ENCODE measurements around the gene CTDP1.
"Not testable (repeated sequence)": the region's sequence is repeated elsewhere in the genome, so short reads cannot be mapped to it uniquely, and the experiment has no call there.

CTDP1 gene

DNA sequence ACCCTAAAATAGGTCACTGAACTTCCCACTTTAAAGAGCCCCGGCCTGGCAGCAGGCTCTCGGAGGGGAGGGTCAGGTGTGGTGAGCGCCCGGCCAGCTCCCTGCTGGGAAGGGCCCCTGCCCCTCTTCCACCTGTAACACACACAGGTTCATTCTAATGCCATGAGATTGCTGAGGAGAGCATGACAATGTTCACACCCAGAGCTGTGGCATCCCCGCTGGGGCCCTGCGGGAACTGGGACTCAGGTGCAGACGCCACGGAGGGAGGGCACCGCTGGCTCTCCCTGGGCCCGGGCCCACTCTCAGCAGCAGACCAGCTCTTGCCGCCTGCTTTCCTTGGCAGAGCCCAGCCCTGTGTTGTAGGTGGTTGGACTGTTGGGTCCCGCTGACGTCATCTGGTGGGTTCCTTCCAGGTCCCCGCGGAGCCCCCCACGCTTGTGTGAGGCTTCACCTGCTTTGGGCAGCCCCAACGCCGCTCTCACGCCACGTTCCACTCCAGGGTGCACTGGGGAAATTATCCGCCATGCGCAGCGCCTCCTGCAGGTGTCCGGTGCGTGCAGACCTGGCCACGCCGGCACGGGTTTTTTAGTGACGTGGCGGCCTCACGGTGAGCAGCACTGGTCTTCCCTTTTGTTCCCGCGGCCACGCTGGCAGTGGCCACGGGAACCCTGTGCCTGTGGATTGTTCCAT, 67.7 kb downstream of the CTDP1 start:
- no peak for DNase-seq

DNA sequence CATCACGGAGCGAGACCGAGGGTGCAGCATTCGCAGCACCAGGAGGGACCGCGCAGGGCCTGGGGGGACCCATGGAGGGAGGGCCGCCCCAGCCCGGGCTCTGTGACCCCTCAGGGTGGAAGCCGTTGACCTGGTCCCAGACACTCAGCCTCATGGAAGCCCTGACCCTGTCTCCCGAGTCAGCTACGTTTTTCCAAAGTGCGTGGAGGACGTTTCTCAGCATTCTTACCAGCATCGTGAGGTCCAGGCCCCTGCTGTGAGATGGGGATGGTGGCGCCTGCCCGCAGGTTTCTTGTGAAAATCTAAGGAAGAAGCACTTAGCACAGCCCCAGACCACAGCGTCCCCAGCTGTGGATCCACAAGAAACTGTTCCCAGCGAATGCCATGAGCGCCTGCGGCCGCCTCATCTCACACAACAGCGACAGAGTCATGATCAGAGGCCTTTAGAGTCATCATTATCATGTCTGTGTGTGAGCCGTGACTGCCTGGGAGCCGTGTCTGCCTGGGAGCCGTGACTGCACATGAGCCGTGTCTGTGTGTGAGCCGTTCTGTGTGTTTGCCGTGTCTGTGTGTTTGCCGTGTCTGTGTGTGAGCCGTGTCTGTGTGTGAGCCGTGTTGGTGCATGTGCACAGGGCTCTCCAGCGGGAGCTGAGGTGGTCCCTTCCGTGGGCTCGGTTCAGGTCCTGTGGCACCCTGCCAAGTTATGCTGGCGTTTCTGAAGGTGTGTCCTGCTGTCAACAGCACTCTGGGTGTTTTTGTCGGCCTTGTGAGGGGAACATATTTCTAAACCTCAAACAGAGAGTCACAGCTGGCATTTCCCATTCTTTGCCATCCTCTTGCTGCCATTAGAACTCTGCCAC, 68.9 kb downstream of the CTDP1 start:
- DNase-seq, result no peak

DNA sequence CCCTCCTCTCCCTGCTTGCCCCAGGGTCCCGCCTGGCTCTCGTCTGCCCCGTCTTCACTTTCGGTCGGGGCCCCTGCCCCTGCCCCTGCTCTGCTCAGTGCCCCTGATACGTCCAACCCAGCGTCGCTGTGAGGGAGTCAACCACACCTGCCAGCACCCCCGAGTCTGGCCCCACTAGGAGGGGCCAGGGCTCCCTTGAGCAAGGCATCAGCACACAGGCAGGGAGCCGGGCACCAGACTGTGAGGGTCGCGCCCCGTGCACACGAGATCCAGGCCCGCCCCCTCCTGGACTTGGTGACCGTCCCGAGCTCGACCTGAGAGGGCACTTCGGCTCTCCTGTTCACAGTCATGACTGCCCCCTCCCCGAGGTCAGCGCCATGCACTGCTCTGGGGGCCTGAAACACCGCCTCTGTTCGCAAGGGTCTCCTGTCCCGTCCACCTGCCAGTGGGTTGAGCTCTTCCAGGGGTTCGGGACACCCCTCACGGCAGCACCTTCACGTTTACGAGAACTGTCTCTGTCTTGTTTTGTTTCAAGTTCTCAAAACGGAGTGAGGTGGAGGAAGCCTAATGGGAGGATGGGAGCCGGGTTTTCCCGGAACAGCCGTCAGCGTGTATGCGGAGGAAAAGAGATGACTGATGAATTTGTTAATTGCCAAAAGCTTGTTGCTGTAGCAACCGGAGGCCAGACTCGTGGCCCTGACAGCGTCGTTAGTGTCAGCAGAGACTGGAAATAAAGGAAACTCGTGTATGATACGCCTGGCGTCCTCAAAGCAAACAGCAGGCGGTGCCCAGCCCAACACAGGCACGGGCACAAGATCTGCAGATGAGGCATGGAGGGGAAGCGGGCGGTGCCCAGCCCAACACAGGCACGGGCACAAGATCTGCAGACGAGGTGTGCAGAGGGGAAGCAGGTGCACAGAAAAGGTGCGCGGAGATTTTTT, 69.9 kb downstream of the CTDP1 start:
- no peak for DNase-seq

DNA sequence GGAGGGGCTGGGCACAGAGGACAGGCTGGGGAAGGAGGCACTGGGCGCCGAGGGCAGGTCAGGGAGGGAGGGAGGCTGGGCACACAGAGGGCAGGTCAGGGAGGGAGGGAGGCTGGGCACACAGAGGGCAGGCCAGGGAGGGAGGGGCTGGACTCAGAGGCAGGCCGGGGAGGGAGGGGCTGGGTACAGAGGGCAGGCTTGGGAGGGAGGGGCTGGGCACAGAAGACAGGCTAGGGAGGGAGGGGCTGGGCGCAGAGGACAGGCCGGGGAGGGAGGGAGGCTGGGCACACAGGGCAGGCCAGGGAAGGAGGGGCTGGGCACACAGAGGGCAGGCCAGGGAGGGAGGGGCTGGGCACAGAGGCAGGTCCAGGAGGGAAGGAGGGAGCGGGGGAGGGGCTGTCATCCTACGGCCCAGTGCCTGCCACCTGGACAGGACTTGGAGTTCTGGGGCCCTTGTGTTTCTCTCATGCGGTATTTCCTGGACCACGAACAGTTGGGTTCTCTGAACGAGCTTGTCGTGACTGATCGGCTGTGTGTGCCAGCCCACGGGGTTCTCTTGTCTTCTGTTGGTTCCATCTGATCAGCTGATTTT, 71.5 kb downstream of the CTDP1 start:
- no peak for DNase-seq

DNA sequence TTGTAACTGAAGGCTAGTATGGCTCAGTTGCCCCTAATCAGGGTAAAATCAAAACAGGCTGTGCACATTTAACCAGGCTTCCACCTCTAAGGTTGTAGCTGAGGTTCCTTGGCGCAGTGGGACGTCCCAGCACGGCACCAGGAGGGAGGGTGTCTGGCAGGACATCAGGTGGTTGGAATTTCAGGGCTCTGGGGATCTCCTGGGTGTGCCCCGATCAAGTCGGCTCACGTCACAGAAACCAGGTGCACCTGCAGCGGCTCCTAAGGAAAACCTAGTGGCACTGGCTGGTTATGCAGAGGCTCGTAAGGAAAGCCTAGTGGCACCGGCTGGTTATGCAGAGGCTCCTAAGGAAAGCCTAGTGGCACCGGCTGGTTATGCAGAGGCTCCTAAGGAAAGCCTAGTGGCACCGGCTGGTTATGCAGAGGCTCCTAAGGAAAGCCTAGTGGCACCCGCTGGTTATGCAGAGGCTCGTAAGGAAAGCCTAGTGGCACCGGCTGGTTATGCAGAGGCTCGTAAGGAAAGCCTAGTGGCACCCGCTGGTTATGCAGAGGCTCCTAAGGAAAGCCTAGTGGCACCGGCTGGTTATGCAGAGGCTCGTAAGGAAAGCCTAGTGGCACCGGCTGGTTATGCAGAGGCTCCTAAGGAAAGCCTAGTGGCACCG, 72.4 kb downstream of the CTDP1 start:
- DNase-seq, result not testable (repeated sequence)

DNA sequence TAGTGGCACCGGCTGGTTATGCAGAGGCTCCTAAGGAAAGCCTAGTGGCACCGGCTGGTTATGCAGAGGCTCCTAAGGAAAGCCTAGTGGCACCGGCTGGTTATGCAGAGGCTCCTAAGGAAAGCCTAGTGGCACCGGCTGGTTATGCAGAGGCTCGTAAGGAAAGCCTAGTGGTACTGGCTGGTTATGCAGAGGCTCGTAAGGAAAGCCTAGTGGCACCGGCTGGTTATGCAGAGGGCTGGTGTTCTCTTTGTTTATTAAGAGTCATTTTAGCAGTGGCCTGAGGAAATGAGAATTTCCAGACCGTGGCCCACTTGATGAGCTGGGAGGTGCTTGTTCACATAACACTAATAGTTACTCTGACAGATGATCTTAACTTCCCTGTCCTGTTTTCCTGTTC, 73.3 kb downstream of the CTDP1 start:
- DNase-seq, result not testable (repeated sequence)

DNA sequence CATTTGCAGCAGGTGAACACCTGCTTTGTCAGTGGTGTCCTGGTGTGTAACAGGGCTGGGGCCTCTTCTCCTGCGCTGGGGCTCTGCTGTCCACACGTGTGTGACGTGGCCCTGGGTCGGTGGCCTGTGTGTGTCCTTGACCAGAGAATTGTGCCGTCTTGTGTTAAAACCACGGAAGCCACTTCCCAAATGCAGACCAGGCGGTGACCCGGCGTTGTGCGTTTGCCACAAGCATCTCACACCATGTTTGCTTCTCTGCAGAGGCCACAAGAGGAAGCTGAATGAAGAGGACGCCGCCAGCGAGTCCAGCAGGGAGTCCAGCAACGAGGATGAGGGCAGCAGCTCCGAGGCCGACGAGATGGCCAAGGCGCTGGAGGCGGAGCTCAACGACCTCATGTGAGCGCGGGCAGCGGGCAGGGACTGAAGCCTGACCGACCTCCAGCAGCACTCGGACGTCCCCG, 73.8 kb downstream of the CTDP1 start:
- no peak for DNase-seq

DNA sequence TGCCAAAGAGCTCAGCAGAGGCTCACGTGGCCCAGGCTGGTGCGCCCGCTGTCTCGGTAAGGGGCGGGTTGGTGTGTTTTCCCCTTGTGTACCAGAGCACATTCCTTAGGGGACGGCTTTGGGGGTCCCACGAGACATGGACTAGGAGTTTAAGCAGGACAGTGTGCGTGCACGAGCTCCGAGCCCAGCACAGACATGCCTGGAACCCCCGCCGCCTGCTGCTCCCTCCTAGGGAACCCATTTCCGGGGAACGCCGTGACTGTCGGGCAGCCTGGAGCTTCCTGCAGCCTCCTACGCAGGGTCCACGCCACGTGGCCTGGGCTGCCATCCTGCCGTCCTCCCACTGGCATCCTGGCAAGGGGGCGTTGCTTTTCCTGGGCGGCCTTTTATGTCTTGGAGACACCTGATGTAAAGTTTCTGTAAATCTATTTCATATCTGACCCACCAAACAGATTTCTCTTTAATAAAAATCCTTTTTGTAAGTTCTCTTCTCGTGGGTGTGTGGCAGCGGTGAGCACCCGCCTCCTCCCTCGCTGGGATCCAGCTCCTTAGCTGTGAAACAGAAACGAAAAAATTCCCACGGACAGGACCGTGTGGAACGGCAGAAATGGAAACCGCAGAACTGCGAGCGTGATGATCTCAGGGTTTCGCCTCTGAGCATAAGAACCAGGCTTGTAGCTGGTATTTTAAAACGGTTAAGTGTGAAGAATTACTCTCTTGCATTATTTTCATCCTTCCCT, 74.6 kb downstream of the CTDP1 start:
- DNase-seq, result no peak

DNA sequence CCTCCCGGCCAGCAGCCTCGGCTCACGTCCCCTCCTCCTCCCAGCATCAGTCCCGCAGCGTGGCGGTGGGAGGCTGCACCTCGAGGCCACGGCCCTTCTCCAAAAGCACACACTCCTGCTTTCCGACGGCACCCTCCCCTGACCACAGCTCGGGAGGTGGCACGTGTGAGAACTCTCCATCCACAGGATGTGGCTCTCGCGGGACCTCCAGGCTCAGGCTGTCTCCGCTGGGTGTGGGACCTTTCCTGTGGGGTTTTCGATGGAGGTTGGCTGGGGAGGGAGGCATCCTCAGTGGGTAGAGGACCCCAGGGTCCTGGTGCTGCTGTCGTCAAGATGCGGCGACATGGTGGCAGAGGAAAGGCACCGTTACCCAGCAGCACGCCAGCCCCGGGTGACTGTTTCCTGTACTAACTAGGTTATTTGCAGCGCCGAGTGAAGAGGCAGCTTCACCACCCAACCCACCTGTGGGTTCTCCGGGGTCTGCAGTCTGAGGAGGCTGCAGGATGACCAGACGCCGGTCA, 75.3 kb downstream of the CTDP1 start:
- no peak for DNase-seq

DNA sequence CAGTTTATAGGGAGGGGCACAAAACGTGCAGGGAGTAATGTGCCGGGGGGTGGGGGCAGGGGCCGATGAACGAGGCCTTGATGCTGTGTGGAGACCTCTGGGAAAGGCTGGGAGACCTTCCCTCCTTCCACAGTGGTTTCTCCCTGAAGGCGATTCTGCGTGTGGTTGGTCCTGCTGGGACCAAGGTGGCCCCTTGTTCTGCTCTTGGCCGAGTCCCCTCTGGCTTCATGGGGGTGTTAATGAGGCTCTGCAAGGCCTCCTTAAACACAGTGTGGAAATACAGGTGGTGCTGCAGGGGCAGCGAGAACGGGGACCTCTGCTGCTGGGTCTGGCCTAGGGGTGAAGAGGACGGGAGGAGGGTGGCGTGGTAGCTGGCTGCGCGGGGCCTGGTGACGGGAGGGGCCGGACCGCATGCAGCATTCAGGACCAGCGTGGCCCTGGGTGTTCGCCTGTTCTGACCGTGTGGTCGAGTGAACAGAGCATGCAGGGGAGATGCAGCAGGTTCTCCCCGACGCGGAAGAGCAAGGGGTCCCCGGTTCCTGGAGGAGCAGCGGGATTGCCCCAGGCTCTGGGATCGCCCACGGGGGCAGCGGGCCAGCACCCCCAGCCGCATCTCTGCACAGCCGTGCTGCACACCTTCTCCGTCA, 76.0 kb downstream of the CTDP1 start:
- DNase-seq, result no peak

DNA sequence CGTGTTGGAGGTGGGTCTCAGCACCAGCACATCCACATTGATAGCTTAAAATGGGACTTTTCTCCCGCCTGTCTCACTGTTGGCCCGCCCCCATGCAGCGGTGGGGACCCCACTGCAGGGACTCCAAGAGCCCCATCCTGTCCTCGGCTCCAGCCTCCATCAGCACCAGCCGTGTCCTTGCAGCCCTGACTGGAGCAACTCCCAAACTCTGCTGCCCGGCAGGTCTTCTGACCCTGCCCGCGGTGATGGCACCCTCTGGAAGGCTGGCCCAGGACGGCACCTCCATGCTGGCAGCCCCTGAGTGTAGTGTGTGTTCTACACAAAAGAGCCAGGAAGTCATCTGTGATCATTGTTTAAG, 76.5 kb downstream of the CTDP1 start:
- DNase-seq, result no peak

DNA sequence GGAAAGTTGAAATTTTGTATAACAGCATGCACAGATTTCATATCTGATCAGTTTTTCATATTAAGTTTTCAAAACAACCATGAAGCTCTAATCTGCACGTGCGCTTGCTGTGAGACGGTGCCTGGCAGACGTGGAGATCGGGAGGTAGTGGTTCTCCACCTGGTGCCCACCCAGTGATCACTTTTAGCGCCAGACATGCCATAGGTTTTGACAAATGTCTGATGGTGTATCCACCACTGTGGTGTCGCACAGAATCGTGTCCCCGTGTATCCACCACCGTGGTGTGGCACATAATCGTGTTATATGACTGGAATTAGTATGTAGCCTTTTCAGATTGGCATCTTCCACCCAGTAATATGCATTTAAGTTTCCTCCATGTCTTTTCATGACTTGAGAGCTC, 77.2 kb downstream of the CTDP1 start:
- DNase-seq, result no peak

DNA sequence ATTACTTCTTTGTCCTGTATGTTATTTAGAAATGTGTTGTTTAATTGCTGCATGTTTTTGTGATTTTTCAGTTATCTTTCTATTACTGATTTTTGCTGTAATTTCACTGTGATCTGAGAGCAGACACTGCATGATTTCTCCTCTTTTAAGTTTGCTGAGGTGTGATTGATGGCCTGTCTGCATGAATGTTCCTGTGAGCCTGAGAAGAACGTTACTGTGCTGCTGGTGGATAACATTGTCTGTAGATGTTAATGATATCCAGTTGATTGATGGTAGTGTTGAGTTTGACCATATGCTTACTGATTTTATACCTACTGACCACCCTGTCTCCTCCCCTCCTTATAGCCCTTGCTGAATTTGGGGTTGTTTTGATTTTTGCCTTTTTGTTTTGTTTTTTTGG, 80.7 kb downstream of the CTDP1 start:
- no peak for DNase-seq

DNA sequence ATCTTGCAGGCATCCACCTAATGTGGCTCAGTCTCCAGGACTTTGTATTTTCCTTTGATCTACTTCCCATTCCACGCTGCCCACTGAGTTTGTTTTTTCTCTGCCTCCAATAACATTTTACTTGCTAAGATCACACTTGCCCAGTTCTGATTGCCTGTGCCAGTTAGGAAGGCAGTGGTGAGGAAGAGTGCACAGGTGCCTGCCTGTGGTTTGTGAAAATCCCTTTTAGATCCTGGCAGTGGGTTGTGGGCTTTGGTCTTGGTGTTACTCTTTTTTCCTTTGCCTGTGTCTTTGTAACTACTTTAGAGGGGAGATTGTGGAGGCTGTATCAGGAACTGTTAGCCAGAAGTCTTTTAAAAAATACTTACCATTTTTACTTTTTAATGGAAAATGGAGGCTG, 81.3 kb downstream of the CTDP1 start:
- DNase-seq, result no peak

DNA sequence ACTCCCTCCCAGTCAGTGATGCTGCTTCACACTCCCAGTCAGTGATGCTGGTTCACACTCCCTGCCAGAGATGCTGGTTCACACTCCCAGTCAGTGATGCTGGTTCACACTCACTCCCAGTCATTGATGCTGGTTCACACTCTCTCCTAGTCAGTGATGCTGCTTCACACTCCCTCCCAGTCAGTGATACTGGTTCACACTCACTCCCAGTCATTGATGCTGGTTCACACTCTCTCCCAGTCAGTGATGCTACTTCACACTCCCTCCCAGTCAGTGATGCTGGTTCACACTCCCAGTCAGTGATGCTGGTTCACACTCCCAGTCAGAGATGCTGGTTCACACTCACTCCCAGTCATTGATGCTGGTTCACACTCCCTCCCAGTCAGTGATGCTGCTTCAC, 83.8 kb downstream of the CTDP1 start:
- DNase-seq, result no peak

DNA sequence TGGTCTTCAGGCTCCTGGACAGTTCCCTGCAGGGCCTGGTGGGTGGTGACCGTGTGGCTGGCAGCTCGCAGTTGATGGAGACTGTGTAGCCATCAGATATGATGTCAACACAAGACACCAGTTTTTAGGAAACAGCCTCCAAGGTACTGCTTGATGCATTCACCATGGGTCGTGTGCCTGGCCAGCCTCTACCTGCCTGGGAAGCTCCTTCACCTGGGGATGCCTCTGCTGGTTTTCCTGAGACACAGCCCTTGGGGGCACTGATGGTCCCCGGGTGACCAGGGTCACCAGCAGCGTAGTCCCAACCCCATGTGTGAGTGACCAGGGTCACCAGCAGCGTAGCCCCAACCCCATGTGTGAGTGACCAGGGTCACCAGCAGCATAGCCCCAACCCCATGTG, 84.5 kb downstream of the CTDP1 start:
- no peak for DNase-seq

DNA sequence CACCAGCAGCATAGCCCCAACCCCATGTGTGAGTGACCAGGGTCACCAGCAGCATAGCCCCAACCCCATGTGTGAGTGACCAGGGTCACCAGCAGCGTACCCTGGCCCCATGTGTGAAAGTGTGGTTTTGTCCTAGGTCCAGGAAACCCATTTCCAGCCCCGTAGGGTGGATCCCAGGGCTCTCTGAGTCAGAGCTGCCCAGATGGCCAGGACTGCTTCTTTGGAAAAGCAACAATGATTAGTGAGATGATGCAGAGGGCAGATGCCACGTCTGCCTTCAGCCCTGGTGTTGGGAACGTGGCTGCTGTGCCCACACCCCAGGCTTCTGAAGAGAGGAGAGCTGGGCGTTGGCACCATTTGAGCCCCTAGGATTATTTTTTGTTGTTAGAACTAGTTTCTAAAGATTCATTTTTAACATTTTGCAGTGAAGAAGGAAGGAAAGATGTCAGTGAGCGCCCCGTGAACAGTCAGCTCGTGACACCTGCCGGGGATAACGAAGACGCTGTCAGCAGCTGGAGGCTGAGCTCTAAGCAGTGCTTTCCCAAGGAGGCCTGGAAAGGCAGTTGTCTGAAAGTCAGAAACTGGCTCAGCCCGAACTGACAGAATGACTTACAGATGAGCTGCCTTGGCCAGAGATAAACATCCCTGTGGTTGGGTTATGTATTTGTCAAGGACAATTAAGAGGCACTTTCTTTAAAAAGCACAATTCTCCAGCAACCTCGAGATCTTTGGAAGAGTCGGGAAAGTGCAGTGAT, 86.1 kb downstream of the CTDP1 start:
- no peak for DNase-seq

DNA sequence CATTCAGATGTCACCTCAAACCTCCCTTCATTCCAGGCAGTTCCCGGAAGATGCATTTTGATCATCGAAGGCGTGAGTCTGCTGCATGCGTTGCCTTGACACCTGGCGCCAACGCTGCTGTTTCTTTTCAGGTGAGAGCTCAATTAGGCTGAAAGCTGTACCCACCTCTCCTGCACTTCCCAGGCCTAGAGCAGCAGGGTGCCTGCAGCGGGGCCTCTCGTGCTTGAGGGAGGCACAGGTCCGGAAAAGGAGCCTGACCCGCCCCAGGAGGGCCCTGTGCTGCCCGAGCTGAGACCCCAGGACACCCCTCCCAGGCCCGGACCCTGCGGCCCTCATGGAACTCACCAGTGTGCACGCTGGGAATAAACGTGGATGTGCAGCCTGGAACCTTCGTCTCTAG, 86.7 kb downstream of the CTDP1 start:
- no peak for DNase-seq

DNA sequence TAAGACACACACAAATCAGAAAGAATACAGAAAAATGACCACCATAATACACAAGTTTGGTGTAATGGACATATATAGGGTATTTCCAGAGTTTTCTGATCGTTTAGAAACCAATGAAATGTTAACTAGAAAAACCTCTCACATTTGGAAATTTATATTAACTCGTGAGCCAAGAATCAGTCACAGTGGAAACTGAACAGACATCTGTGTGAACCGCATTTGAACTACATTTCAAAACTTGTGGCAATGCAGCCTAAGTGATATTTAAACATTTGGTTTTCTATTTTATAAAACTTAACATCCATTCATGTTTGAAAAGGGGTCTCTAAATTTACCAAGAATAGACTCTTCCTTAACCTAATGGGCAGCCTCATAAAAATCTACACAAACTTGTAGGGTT, 89.1 kb downstream of the CTDP1 start:
- no peak for DNase-seq

All from CD4-positive, alpha-beta T cell treated with Interferon alpha-2 for 1 hour (primary cell).